Bronchial epithelial cell (primary cell): ENCODE measurements around the gene WDFY4. TPM values are rescaled to one million over a fixed set of nuclear protein-coding genes. Genes with fewer than 3 reads are reported as not detected.

Experiments
- DNase-seq: peaks from one replicate; pipeline ENCODE4 v3.0.0-alpha.2; 2010; ENCODE audit warnings: low read depth
- FAIRE-seq: peaks from 2 replicates; lab custom pipeline; 2011; peaks lifted over from hg19 to GRCh38; lab: Jason Lieb, UNC
- H3K27me3 ChIP-seq: 2 replicates; pipeline ENCODE4 v1.5.1; 2011; ENCODE audit warnings: low read length; ENCODE audit not compliant: control insufficient read depth, insufficient read depth
- H3K36me3 ChIP-seq: 2 replicates; pipeline ENCODE4 v1.5.1; 2011; ENCODE audit warnings: low read length; ENCODE audit not compliant: control insufficient read depth, insufficient read depth
- H3K4me3 ChIP-seq: 2 replicates; pipeline ENCODE4 v1.5.1; 2011; ENCODE audit warnings: mild to moderate bottlenecking, low read depth, low read length, control low read depth
- total RNA-seq: library from RNA; depleted of rRNA; stranded (reverse); fragments of >200 nt; gene quantifications from 2 replicates; pipeline ENCODE4 v1.2.1, GENCODE V29; 2014
- TF ChIP-seq, protein P1 (sequence below): IDR thresholded peaks from 2 replicates; pipeline ENCODE4 v1.5.1; 2011; ENCODE audit warnings: mild to moderate bottlenecking, moderate library complexity, low read length, control low read depth, inconsistent platforms; ENCODE audit not compliant: insufficient read depth, severe bottlenecking

WDFY4 gene
- total RNA-seq, 1 donor from 2014 or later = under 0.01 TPM

DNA sequence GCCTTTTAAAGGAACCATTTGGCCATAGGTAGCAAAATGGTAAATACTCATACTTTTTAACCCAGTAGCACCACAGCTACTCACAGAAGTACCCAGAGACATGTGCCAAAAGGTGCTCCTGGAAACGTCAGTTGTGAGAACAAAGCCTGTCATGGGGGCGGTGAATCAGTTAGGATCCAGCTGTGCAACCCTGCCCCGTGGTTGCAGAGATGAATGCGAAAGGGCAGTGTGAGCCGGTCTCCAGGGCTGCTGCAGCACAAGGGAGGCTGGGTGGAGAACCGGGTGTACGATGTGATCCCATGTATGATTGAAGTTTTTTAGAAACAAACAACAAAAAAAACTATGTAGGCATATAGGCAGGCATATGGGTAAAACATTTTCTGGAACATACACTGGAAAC lies 256.3 kb downstream of the WDFY4 start:
- TF ChIP-seq, protein P1, sequence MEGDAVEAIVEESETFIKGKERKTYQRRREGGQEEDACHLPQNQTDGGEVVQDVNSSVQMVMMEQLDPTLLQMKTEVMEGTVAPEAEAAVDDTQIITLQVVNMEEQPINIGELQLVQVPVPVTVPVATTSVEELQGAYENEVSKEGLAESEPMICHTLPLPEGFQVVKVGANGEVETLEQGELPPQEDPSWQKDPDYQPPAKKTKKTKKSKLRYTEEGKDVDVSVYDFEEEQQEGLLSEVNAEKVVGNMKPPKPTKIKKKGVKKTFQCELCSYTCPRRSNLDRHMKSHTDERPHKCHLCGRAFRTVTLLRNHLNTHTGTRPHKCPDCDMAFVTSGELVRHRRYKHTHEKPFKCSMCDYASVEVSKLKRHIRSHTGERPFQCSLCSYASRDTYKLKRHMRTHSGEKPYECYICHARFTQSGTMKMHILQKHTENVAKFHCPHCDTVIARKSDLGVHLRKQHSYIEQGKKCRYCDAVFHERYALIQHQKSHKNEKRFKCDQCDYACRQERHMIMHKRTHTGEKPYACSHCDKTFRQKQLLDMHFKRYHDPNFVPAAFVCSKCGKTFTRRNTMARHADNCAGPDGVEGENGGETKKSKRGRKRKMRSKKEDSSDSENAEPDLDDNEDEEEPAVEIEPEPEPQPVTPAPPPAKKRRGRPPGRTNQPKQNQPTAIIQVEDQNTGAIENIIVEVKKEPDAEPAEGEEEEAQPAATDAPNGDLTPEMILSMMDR = no peak
- no peaks in the 10 kb centered on the region for H3K27me3 ChIP-seq
- FAIRE-seq (no peak), DNase-seq (no peak)
- H3K4me3 ChIP-seq = no peak overlapping the region
- no peaks in the 10 kb centered on the region for H3K36me3 ChIP-seq

DNA sequence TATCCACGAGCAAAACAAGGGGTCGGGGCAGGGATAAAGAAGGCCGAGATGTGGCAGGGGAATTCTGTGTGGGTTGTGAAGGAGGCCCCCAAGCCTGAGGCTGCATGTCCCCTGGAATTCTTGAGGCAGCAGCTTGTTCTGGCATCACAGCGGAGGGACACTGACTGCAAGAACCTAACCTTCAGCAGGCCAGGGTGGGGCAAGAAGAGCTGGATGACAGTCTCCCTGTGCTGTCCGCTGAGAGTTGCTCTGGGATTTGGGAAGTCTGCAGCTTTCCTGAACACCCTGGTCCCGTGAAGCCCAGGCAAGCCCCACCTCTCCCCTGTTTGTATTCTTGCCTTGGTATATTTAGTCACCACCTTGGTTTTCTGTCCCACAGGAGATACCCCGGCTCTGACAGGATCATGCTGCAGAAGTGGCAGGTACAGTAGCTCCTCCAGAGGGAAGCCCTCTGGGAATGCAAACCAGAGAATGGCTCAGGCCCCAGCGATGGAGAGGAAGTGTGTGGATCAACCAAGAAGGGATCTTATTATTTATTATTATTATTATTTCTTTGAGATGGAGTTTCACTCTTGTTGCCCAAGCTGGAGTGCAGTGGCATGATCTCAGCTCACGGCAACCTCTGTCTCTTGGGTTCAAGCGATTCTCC lies 256.9 kb downstream of the WDFY4 start:
- TF ChIP-seq, protein P1 = no peak
- Histone ChIP-seq H3K4me3 (no peak overlapping the region), H3K27me3 (no peaks in the 10 kb centered on the region), H3K36me3 (no peaks in the 10 kb centered on the region)
- no peak for FAIRE-seq
- DNase-seq = no peak

DNA sequence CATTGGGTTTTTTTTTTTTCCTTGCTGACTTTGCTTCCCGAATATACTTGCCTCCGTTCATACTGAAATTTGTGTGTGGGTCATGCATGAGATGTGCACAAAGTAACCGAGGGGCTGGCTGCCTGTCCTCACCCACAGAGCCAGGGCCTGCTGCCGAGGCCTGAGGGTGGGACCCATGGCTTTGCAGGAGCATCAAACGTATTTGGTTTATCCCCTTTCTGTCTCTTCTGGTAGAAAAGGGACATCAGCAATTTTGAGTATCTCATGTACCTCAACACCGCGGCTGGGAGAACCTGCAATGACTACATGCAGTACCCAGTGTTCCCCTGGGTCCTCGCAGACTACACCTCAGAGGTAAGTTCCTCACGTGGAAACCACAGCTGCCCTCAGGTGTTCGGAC lies 258.4 kb downstream of the WDFY4 start:
- TF ChIP-seq, protein P1 = no peak
- H3K27me3 ChIP-seq = peaks cover 2% of the 10 kb centered on the region
- FAIRE-seq (peak; percentile 52), DNase-seq (no peak)
- no peaks in the 10 kb centered on the region for H3K36me3 ChIP-seq
- H3K4me3 ChIP-seq = no peak overlapping the region

DNA sequence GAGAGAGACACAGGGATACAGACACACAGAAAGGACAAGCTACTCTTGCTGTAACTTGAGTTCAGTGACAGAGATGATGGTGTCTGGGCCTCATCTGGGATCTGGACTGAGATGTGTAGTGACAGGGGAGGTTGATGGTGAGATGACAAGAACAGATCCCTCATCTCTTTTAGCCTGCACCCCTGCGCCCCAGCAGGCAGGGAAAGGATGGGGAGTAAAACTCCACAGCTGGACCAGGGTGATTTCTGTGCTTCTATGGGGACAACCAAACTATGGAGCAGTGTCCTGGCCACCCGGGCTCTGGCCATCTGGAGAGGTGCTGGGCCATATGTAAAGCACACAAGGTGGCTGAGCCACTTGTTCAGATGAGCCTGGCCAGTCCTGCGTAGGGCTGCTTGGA lies 259.5 kb downstream of the WDFY4 start:
- no peak overlapping the region for H3K4me3 ChIP-seq
- FAIRE-seq (no peak), DNase-seq (no peak)
- no peaks in the 10 kb centered on the region for H3K36me3 ChIP-seq
- TF ChIP-seq, protein P1 = no peak
- H3K27me3 ChIP-seq = peaks cover 2% of the 10 kb centered on the region

- TF ChIP-seq, protein P1 = no peak
- no peak overlapping the region for H3K4me3 ChIP-seq
- no peaks in the 10 kb centered on the region for H3K36me3 ChIP-seq
- FAIRE-seq (no peak), DNase-seq (no peak)
- H3K27me3 ChIP-seq = peaks cover 2% of the 10 kb centered on the region
Measured at GRCh38 chr10:48945441-48946130, 260.9 kb downstream of the WDFY4 start.
